Keratinocyte (primary cell): Measurements from ENCODE around the gene ZC3H18. TPM values are rescaled to one million over a fixed set of nuclear protein-coding genes. Genes with fewer than 3 reads are reported as not detected.

Experiments used
- DNase-seq: peaks from one replicate; pipeline ENCODE4 v3.0.0-alpha.2; 2011; ENCODE audit warnings: low read depth, missing footprints, low spot score
- FAIRE-seq: peaks from 2 replicates; lab custom pipeline; 2011; peaks lifted over from hg19 to GRCh38; lab: Jason Lieb, UNC
- H2AFZ ChIP-seq: 2 replicates; pipeline ENCODE4 v1.6.0; 2012; ENCODE audit warnings: low read length, control low read depth, inconsistent platforms; ENCODE audit not compliant: control insufficient read depth
- H3K27ac ChIP-seq: 2 replicates; pipeline ENCODE4 v1.5.1; 2011; ENCODE audit warnings: low read length; ENCODE audit not compliant: control insufficient read depth, insufficient read depth
- H3K27me3 ChIP-seq: 3 replicates; pipeline ENCODE4 v1.6.0; 2011; ENCODE audit warnings: low read length; ENCODE audit not compliant: control insufficient read depth, insufficient read depth; ENCODE audit errors: extremely low read depth
- H3K36me3 ChIP-seq, 2 experiments: 2 replicates in 1 of 2; 3 replicates in 1 of 2; pipeline ENCODE4 v1.5.1; 2011; ENCODE audit warnings: low read length in 2 of 2, mild to moderate bottlenecking in 1 of 2; ENCODE audit not compliant: control insufficient read depth in 2 of 2, insufficient read depth in 2 of 2; ENCODE audit errors: extremely low read depth in 1 of 2
- H3K4me1 ChIP-seq: 3 replicates; pipeline ENCODE4 v1.5.1; 2011; ENCODE audit warnings: low read length; ENCODE audit not compliant: control insufficient read depth, insufficient read depth; ENCODE audit errors: extremely low read depth
- H3K4me2 ChIP-seq: 3 replicates; pipeline ENCODE4 v1.6.0; 2011; ENCODE audit warnings: low read depth, low read length; ENCODE audit not compliant: control insufficient read depth, insufficient read depth; ENCODE audit errors: extremely low read depth
- H3K4me3 ChIP-seq, 3 experiments: fragments of 200-600 bp in 1 of 3; sonication (generic) in 1 of 3; 2 replicates in 2 of 3; 3 replicates in 1 of 3; pipeline ENCODE4 v1.5.1; 2011 to 2016; ENCODE audit warnings: low read length in 3 of 3, mild to moderate bottlenecking in 3 of 3, control low read depth in 2 of 3, inconsistent platforms in 1 of 3, low read depth in 1 of 3, mixed read lengths in 1 of 3, mixed run types in 1 of 3, moderate library complexity in 1 of 3; ENCODE audit not compliant: control insufficient read depth in 2 of 3, insufficient read depth in 2 of 3; ENCODE audit errors: extremely low read depth in 1 of 3
- H3K79me2 ChIP-seq: 2 replicates; pipeline ENCODE4 v1.6.0; 2012; ENCODE audit warnings: low read length; ENCODE audit not compliant: control insufficient read depth, insufficient read depth
- H3K9ac ChIP-seq: 3 replicates; pipeline ENCODE4 v1.6.0; 2011; ENCODE audit warnings: low read length; ENCODE audit not compliant: control insufficient read depth, insufficient read depth; ENCODE audit errors: extremely low read depth
- H3K9me1 ChIP-seq: 3 replicates; pipeline ENCODE4 v1.6.0; 2011; ENCODE audit warnings: low read length; ENCODE audit not compliant: control insufficient read depth, insufficient read depth; ENCODE audit errors: extremely low read depth
- H3K9me3 ChIP-seq: 2 replicates; pipeline ENCODE4 v1.5.1; 2012; ENCODE audit warnings: low read depth, low read length; ENCODE audit not compliant: control insufficient read depth
- H4K20me1 ChIP-seq: 3 replicates; pipeline ENCODE4 v1.6.0; 2011; ENCODE audit warnings: low read length; ENCODE audit not compliant: control insufficient read depth, insufficient read depth; ENCODE audit errors: extremely low read depth
- EZH2 ChIP-seq: IDR thresholded peaks from one replicate; pipeline ENCODE4 v1.6.1; 2012; ENCODE audit warnings: inconsistent platforms, mild to moderate bottlenecking, low read length, moderate library complexity
- dilution Hi-C: fragments of 300-500 bp; cut with MboI; formaldehyde crosslinking; loops from one replicate; pipeline ENCODE4 v1.7.0; 2020; ENCODE audit warnings: low sequenced_read_pairs; ENCODE audit not compliant: extremely low pct_ligation_motif_present
- polyA plus RNA-seq, 5 experiments: library from polyadenylated mRNA; depleted of rRNA in 3 of 5; stranded (reverse) in 3 of 5; stranded (forward) in 1 of 5; unstranded in 1 of 5; fragments of >200 nt; gene quantifications; 1 replicate in 1 of 5; 2 replicates in 3 of 5; 3 replicates in 1 of 5; pipeline versions ENCODE4 v1.2.1 to v1.2.3, GENCODE V29; 2011 to 2012; ENCODE audit warnings: missing spikeins in 2 of 5, low read depth in 1 of 5, low replicate concordance in 1 of 5
- TF ChIP-seq, protein P1 (sequence below), 3 experiments: IDR thresholded peaks in 1 of 3; conservative IDR thresholded peaks in 1 of 3; optimal IDR thresholded peaks in 1 of 3; 2 replicates in 2 of 3; 3 replicates in 1 of 3; pipeline versions ENCODE3 to v1.5.1; 2011; ENCODE audit warnings: low read length in 3 of 3, mild to moderate bottlenecking in 3 of 3, moderate library complexity in 2 of 3, control low read depth in 1 of 3, inconsistent platforms in 1 of 3; ENCODE audit not compliant: insufficient read depth in 2 of 3; ENCODE audit errors: extremely low read depth in 1 of 3

The ZC3H18 gene
- polyA plus RNA-seq, 1 donor (not counting 4 experiments of a cell fraction or from before 2014, with no cell fraction given): 7.5 TPM

DNA sequence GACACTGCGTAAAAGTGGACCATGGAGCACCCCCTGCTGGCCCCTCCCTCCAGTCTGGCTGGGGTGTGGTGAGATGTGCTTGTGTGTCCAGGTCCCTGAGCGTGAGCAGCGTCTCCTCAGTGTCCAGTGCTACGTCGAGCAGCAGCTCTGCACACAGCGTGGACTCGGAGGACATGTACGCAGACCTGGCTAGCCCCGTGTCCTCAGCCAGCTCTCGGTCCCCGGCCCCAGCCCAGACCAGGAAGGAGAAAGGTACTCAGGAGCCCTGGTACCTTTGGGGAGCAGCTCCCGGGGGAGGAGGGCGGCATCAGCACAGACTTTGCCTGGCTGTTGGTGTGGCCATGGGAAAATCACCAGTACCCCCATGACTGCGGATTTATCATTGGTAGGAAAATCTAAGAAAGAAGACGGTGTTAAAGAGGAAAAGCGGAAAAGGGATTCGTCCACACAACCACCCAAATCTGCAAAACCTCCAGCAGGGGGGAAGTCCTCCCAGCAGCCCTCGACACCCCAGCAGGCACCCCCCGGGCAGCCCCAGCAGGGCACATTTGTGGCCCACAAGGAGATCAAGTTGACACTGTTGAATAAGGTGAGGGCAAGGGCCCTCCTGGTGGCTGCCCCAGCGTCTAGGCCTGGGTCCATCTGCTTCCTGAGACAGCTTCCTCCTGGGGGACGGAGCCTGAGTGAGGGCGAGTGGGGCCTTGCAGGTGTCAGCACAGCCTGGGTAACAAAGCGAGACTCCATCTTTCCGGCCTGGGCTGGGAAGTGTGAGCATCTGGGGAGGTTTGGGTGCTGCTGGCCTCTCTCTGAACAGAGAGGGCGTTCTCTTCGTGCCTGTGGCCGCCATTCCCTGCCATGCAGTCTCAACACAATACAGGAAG is 57.6 kb downstream of the ZC3H18 start:
- Histone ChIP-seq H3K9me1 (no peaks in the 10 kb centered on the region), H3K9me3 (no peaks in the 10 kb centered on the region), H3K4me2 (no peak overlapping the region), H3K79me2 (no peaks in the 10 kb centered on the region), H3K4me1 (no peaks in the 10 kb centered on the region), H3K27ac (no peak overlapping the region), H3K27me3 (no peaks in the 10 kb centered on the region), H3K36me3 (peaks cover 30 to 46% of the 10 kb centered on the region in 2 experiments), H4K20me1 (no peaks in the 10 kb centered on the region), H2AFZ (no peak overlapping the region), H3K4me3 (no peak overlapping the region), H3K9ac (no peak overlapping the region)
- dilution Hi-C loops: no loop called here
- TF ChIP-seq EZH2: no peak
- FAIRE-seq: no peak
- no peak for DNase-seq

DNA sequence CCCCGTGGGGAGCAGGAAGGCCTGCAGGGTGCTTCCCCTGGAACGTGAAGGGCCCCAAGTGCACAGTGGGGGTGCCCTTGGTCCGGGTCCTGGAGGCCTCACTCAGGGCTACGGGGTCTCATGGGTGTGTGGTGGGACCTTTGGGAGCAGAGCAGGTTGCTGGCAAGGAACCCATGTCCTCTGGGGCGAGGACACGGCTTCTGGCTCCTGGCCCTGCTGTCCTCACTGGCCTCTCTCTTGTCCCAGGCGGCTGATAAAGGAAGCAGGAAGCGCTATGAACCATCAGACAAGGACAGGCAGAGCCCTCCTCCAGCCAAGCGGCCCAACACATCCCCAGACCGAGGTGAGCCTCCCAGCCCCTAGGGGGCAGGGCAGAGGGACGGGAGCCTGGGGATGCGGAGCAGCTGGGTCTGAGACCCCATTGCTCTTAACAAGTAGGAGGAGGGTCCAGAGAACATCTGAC is 58.3 kb downstream of the ZC3H18 start:
- no peaks in the 10 kb centered on the region for H3K27me3 ChIP-seq
- DNase-seq (no peak), FAIRE-seq (no peak)
- no peak overlapping the region for H3K9ac ChIP-seq
- no peak overlapping the region for H3K4me2 ChIP-seq
- no peaks in the 10 kb centered on the region for H3K4me1 ChIP-seq
- dilution Hi-C loops: no loop called here
- TF ChIP-seq EZH2: no peak
- TF ChIP-seq, protein P1, sequence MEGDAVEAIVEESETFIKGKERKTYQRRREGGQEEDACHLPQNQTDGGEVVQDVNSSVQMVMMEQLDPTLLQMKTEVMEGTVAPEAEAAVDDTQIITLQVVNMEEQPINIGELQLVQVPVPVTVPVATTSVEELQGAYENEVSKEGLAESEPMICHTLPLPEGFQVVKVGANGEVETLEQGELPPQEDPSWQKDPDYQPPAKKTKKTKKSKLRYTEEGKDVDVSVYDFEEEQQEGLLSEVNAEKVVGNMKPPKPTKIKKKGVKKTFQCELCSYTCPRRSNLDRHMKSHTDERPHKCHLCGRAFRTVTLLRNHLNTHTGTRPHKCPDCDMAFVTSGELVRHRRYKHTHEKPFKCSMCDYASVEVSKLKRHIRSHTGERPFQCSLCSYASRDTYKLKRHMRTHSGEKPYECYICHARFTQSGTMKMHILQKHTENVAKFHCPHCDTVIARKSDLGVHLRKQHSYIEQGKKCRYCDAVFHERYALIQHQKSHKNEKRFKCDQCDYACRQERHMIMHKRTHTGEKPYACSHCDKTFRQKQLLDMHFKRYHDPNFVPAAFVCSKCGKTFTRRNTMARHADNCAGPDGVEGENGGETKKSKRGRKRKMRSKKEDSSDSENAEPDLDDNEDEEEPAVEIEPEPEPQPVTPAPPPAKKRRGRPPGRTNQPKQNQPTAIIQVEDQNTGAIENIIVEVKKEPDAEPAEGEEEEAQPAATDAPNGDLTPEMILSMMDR (optimal IDR thresholded peaks at IDR 0.05 in 1 of 3, IDR thresholded peaks at IDR 0.05 in 1 of 3, conservative IDR thresholded peaks at IDR 0.05 in 1 of 3; ENCODE audit: extremely low read depth in 1 of 3, insufficient read depth in 2 of 3, low read length in 3 of 3): peak; percentile 20 to 39 (median 34)
- H3K79me2 ChIP-seq: no peaks in the 10 kb centered on the region
- no peaks in the 10 kb centered on the region for H3K9me1 ChIP-seq
- no peaks in the 10 kb centered on the region for H4K20me1 ChIP-seq
- peaks cover 28 to 40% of the 10 kb centered on the region in 2 experiments for H3K36me3 ChIP-seq
- H2AFZ ChIP-seq: no peak overlapping the region
- no peak overlapping the region for H3K27ac ChIP-seq
- no peak overlapping the region for H3K4me3 ChIP-seq
- no peaks in the 10 kb centered on the region for H3K9me3 ChIP-seq
